Measurements from ENCODE around the gene ANKRD29.

Gene ANKRD29

GRCh38 chr18:23675236-23675635 lies 12.5 kb upstream of the ANKRD29 start:
- no peak for TF ChIP-seq JUND (IDR thresholded peaks at IDR 0.05; ENCODE audit: low read depth)
- in situ Hi-C loops (cut with HindIII; ENCODE audit: low pct_unique_long_range_greater_than_20kb, low sequenced_read_pairs), result no loop called here

GRCh38 chr18:23673725-23674124 lies 11.0 kb upstream of the ANKRD29 start:
- in situ Hi-C loops (cut with HindIII; ENCODE audit: low pct_unique_long_range_greater_than_20kb, low sequenced_read_pairs), result no loop called here
- TF ChIP-seq JUND (IDR thresholded peaks at IDR 0.05; ENCODE audit: low read depth), result no peak
- DNase-seq (ENCODE audit: low read depth in 1 of 2, low spot score in 1 of 2), result no peak

More at GRCh38 chr18:23675236-23675635, 12.5 kb upstream of the ANKRD29 start:
- no peak for DNase-seq (ENCODE audit: low read depth in 1 of 2, low spot score in 1 of 2)

DNA sequence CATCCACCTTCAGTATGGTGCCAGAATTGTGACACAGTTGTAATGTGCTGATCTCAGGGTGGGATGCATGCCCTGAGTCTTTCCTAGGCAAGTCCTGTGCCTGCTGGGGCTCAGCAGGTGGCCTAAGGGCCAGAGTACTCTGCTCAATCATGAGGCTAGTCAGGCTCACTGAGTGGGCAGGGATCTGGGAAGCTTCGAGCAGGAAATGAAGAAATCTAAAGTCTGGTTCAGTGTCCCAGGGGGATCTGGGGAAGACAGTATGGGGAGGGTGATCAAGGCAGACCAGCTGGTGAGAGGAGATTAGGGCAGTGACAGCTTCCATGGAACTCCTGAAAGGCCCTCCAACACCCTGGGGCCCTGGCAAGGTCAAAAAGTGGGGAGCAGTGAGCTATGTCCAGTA lies 8.9 kb upstream of the ANKRD29 start:
- no peak for TF ChIP-seq JUND (IDR thresholded peaks at IDR 0.05; ENCODE audit: low read depth)
- no peak for DNase-seq (ENCODE audit: low read depth in 1 of 2, low spot score in 1 of 2)
- in situ Hi-C loops (cut with HindIII; ENCODE audit: low pct_unique_long_range_greater_than_20kb, low sequenced_read_pairs), result no loop called here

DNA sequence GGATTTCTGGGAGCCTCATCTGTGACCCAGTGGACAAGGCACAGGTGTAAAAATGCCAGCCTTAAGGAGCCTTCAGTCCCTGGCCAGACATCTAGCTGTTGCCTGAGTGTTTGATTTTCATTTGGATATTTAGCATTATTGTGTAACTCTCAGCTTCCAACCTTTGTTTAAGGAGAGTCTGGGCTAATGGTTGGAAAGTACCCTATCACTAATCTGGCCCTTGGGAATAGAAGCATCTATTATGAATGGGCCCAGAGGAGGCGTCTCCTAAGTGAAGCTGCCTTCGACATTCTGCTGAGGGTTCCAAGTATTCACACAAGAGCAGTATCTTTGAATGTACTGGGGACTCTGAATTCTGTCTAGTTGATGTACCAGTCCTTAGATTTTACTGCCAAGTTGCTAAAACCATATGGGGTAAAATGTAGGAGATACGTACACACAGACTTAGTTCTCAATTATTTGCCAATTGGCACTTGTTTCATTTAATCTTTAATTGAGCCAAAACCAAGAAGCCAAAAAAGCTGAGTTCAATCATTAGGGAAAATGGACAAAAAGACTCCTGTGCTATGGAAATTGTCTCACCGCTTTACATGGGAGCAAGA lies 7.2 kb upstream of the ANKRD29 start:
- in situ Hi-C loops (cut with HindIII; ENCODE audit: low pct_unique_long_range_greater_than_20kb, low sequenced_read_pairs), result no loop called here
- no peak for DNase-seq (ENCODE audit: low read depth in 1 of 2, low spot score in 1 of 2)
- no peak for TF ChIP-seq JUND (IDR thresholded peaks at IDR 0.05; ENCODE audit: low read depth)

DNA sequence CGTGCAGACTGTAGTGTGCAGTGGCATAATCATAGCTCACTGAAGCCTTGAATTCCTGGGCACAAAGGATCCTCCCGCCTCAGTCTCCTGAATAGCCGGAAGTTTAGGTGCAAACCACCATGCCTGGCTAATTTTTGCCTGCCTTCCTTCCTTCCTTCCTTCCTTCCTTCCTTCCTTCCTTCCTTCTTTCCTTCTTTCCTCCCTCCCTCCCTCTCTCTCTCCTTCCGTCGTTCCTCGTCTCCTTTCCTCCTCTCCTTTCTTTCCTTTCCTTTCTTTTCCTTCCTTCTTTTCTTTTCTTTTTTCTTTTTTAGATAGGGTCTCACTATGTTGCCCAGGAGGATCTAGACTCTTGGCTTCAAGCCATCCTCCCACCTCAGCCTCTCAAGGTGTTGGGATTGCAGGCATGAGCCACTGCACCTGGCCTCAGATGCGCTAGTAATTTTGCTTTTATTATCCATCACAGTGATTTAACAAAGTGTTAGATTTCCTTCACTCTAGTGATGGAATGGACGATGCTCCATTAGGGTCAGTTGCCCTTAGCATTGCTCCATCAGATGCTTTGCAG lies 6.6 kb upstream of the ANKRD29 start:
- DNase-seq (ENCODE audit: low read depth in 1 of 2, low spot score in 1 of 2), result no peak
- TF ChIP-seq JUND (IDR thresholded peaks at IDR 0.05; ENCODE audit: low read depth), result no peak
- in situ Hi-C loops (cut with HindIII; ENCODE audit: low pct_unique_long_range_greater_than_20kb, low sequenced_read_pairs), result no loop called here

DNA sequence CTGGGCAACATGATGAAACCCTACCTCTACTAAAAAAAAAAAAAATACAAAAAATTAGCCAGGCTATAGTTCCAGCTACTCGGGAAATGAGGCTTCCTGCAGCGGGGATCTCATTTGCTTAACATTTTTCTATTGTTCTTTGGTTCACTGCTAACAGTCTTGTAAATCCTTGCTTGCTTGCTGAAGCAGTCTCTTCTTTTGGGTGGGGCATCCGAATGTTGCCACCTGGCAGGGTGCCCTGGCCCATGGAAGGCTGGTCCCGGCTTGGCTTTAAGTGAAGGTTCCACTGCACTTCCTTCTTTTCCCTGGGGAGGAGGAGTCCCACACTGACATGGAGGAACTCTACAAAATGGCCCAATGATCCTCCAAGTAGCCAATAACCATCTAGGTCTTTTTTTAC lies 6.0 kb upstream of the ANKRD29 start:
- in situ Hi-C loops (cut with HindIII; ENCODE audit: low pct_unique_long_range_greater_than_20kb, low sequenced_read_pairs), result no loop called here
- no peak for DNase-seq (ENCODE audit: low read depth in 1 of 2, low spot score in 1 of 2)
- TF ChIP-seq JUND (IDR thresholded peaks at IDR 0.05; ENCODE audit: low read depth), result no peak

- DNase-seq (ENCODE audit: low read depth in 1 of 2, low spot score in 1 of 2), result peak in 1 of 2 experiments; percentile 28
- TF ChIP-seq JUND (IDR thresholded peaks at IDR 0.05; ENCODE audit: low read depth), result no peak
- in situ Hi-C loops (cut with HindIII; ENCODE audit: low pct_unique_long_range_greater_than_20kb, low sequenced_read_pairs), result no loop called here
Measured at GRCh38 chr18:23667114-23667513, 4.4 kb upstream of the ANKRD29 start.

DNA sequence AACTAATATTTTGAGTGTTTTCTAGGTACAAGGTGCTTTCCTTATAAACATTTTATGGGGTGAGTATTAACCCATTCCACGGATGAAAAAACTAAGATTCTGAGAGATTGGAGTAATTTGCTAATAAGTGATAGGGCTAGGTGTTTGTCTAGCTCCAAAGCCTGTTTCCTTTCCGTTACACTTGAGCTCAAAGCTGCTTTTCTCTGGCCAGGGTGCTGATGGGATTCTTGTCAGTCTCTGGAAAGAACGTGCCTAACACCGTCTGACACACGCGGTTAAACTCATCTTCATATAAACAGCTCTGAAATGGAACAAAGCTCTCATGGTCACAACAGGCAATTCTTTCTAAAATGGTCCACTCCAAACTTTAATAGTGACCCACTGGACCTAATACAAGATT lies 2.0 kb upstream of the ANKRD29 start:
- DNase-seq (ENCODE audit: low read depth in 1 of 2, low spot score in 1 of 2), result no peak
- no peak for TF ChIP-seq JUND (IDR thresholded peaks at IDR 0.05; ENCODE audit: low read depth)
- in situ Hi-C loops (cut with HindIII; ENCODE audit: low pct_unique_long_range_greater_than_20kb, low sequenced_read_pairs), result no loop called here

- in situ Hi-C loops (cut with HindIII; ENCODE audit: low pct_unique_long_range_greater_than_20kb, low sequenced_read_pairs), result no loop called here
- no peak for DNase-seq (ENCODE audit: low read depth in 1 of 2, low spot score in 1 of 2)
- TF ChIP-seq JUND (IDR thresholded peaks at IDR 0.05; ENCODE audit: low read depth), result no peak
Measured at GRCh38 chr18:23661735-23662308, 889 bp downstream of the ANKRD29 start.

- in situ Hi-C loops (cut with HindIII; ENCODE audit: low pct_unique_long_range_greater_than_20kb, low sequenced_read_pairs), result no loop called here
- DNase-seq (ENCODE audit: low read depth in 1 of 2, low spot score in 1 of 2), result no peak
- TF ChIP-seq JUND (IDR thresholded peaks at IDR 0.05; ENCODE audit: low read depth), result no peak
Measured at GRCh38 chr18:23658285-23658684, 4.4 kb downstream of the ANKRD29 start.

DNA sequence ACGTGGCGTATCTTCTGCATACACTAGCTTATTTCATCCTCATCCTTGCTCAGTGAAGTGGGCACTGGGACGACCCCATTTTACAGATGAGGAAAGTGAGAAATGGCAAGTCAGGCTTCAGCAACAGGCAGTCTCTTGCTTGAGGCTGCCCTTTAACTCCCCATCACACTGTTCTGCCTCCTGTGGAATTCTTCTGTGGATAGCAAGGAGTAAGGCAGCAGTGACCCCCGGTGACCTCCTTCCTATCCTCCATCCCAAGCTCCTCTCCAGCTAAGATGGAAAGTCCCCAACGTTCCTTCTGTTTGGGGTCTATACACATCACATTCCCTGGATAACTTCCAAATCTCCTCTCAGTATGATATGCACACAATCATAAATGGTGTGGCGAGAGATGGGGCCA lies 10.5 kb downstream of the ANKRD29 start:
- TF ChIP-seq JUND (IDR thresholded peaks at IDR 0.05; ENCODE audit: low read depth), result no peak
- DNase-seq (ENCODE audit: low read depth in 1 of 2, low spot score in 1 of 2), result no peak
- in situ Hi-C loops (cut with HindIII; ENCODE audit: low pct_unique_long_range_greater_than_20kb, low sequenced_read_pairs), result no loop called here

GRCh38 chr18:23650968-23651927 lies 11.5 kb downstream of the ANKRD29 start:
- in situ Hi-C loops (cut with HindIII; ENCODE audit: low pct_unique_long_range_greater_than_20kb, low sequenced_read_pairs), result no loop called here
- TF ChIP-seq JUND (IDR thresholded peaks at IDR 0.05; ENCODE audit: low read depth), result no peak
- DNase-seq (ENCODE audit: low read depth in 1 of 2, low spot score in 1 of 2), result no peak

All from T47D (cell line).